Adrenal gland (tissue), 5 donors: Measurements from ENCODE around the gene PCDH7.

ENCODE experiments used
- CTCF ChIP-seq, 6 experiments: fragments of 450-650 bp in 4 of 6; fragments of 200-600 bp in 2 of 6; sonication (generic) in 1 of 6; IDR thresholded peaks; 1 replicate in 5 of 6; 2 replicates in 1 of 6; pipeline versions ENCODE4 v1.5.1 to v1.8.0; 2016 to 2021; ENCODE audit warnings: antibody characterized with exemption in 6 of 6, mild to moderate bottlenecking in 2 of 6, moderate library complexity in 1 of 6
- POLR2A ChIP-seq, 2 donors: fragments of 450-650 bp; IDR thresholded peaks; one replicate each; pipeline ENCODE4 v1.6.1; 2017; ENCODE audit warnings: antibody characterized with exemption in 2 of 2, mild to moderate bottlenecking in 2 of 2, moderate library complexity in 1 of 2
- donor health status: DM: no; HTN: no; CAD: no.

GRCh38 chr4:30743897-30744296 lies 23.7 kb downstream of the PCDH7 start:
- TF ChIP-seq CTCF (IDR thresholded peaks at IDR 0.05): no peak
- no peak for TF ChIP-seq POLR2A (IDR thresholded peaks at IDR 0.05)
